NOMO-1 treated with DMSO at 0.1 percent for 48 hours (cell line): Measurements from ENCODE around the gene PROM1.
A peak's percentile ranks its signal among the peaks of the same experiment; 100 is the strongest.

ENCODE experiments used
- DNase-seq: peaks from one replicate; lab custom pipeline; 2025; ENCODE audit not compliant: unreplicated experiment; lab: John Stamatoyannopoulos, UW

PROM1 gene

DNA sequence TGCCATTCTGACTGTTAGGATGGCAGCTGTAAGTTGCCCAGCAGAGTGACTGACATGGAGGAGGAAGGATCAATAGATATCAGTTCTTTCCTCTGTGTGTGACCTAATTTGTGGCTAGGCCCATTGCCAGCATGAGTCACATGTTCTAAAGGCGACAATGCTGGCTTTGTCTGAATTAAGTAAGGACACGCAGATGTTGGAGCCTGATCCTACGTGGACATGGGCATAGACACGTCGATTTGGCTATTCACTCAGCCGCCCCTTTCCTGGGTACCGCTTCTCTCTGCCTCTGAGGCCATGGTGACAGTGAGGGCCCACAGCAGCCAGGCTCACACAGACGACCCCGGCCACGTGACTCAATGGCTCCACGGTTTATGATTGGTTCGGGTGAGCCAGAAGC lies 16.3 kb downstream of the PROM1 start:
- no peak for DNase-seq

DNA sequence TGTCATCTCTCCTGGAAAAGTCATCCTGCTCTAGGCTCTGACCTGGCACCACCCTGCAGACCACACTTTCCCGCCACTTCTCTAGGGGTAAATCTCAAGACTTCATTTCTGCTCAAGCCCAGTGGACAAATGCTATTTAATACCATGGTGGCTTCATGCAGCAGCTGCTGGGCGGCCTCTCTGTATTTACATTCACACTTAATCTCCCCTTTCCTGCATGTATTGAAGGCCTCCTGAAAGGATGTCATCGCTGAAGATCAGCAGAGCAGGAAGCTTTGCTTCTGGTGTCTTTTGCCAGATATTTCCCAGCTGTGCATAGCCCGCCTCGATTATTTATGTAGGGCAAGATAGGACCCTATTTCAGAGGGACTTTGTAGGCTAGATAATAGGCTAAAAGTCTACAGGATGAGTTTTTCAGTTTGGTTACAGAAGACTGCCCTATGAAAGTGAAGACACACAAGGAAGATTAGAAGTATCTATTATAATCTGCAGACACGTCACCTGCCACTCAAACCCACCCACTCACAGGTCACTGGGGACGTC lies 17.2 kb downstream of the PROM1 start:
- no peak for DNase-seq

DNA sequence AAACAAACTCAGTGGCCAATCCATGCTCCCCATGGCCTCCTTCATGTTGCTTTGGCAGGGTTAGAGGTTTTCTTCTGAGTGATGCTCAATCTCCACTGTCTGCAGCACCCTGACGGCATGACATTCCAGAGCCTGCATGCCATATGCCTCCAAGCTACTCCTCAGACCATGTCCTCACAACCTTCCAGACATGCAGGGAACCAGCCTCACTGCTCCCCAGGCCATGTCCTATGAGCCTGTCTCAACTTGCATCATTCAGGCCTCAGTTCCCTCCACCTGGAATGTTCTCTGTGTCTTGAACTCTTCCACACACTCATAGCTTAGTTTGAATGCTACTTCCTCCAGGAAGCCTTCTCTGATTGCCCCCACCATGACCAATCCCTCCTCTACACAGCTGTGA lies 18.8 kb downstream of the PROM1 start:
- DNase-seq = no peak

DNA sequence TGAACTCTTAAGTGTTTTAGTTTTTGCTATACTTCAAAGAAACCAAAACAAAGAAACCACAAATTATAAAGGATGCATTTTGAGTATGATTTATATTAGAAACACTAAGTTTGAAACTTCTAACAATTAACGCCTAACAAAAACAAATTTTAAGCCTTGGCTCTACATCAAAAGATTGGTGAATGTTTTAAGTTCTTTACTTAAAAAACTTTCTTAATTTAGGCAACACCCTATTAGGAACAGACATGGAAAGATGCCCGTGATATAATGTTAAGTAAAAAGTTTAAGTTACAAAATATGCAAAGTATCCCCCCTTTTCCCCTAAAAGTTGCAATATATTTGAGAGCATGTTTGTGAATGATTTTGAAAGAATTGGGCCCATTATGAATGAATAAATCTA lies 21.2 kb downstream of the PROM1 start:
- no peak for DNase-seq

DNA sequence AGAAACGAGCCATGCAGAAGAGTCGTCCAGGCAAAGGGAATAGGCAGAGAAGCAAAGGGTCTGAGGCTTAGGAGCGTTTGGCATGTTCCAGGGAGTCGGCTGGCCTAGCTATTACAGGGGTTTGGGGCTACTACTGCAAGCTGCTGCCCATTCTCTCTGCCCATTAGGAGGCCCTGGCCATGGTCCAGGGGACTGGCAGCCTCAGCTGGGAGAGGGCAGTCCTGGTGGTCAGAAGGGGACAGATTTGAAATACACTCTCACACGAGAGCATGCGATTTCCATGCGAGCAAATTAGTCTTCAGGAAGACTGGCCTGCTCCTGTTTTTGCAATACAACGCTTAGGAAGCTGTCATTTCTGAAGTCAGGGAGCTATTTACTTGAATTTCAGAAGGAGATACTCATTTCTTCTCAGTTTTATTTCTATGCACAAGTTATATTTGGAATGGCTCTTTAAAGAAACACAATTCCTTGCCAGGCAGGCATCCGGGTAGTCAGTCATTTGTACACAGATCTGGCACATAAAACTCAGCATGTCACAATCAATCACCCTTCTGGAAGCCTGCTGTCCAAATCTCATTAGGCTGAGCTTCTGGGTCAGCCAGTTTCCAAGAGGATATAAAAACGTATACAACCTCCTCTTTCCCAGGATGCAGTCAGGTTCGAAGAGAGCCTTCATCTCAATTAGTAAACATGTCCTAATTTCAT lies 27.0 kb downstream of the PROM1 start:
- DNase-seq = no peak

DNA sequence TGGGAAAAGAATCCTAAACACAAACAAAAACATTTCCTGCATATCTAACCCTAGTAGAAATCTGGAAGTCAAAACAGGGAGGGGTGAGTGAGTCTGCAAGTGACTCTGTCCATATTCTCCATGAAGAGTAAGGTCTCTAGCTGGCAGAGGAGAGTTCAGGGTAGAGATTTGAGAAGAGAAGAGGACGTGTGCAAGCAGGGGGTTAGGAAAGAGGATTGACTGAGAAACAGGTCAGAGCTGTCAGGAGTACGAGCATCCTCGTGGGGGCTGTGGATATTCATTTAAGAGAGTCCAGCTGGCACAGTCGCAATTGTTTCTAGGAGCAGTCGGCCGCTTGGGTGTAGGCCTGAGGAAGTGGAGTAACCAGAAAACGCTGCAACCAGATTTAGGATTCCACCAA lies 27.9 kb downstream of the PROM1 start:
- DNase-seq = no peak

DNA sequence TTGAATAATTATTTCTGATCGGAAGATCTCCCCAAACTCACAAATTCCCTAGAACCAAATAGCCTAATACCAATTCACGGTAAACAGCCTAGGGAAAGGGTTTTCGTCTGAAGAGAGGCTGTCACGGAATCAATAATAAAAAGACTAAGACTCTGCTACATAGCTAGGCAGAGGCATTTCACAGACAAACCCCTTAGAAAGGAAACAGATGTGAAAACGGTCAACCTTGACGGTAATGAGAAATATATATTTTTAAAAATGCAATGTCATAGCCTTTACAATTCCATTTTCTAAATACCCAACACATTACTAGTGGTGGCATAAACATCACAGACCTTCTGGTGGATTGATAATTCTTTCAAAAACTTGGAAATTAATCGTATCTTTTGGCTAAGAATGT lies 28.4 kb downstream of the PROM1 start:
- peak; percentile 14 for DNase-seq

DNA sequence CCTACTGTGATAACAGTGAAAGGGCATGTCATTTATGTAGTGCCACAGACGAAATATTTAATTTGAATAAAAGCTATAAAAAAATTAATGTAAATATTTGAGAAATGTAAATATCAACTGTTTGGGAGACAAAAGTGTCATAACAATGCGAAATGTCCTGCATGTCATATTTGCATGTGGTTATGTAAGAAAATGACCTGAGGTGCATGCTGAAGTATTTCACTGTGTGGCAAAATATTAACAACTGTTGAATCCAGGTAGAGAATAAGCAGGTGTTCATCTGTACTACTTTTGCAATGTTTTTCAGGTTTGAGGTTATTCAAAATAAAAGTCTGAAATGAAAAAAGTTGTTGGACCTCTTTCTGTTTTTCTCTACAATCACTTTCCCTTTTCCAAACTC lies 30.9 kb downstream of the PROM1 start:
- no peak for DNase-seq

DNA sequence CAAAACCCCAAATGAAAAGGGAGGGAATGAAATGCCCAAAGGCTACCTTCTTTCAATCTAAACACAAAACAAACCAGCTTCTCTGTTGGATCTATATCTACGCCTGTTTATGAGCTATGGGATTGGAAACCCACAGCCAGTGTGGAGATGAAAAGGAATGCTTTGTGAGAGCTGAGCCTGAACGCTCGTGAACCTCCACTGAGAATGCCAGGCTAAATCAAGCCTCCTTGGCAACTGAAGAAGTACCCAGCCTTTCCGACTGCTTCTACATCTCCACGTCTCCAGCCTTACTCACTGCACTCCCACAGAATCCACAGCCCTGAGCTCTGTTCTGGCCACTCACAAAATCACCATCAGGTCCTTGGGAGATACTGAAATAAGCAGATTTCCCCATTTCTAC lies 31.8 kb downstream of the PROM1 start:
- DNase-seq = no peak

DNA sequence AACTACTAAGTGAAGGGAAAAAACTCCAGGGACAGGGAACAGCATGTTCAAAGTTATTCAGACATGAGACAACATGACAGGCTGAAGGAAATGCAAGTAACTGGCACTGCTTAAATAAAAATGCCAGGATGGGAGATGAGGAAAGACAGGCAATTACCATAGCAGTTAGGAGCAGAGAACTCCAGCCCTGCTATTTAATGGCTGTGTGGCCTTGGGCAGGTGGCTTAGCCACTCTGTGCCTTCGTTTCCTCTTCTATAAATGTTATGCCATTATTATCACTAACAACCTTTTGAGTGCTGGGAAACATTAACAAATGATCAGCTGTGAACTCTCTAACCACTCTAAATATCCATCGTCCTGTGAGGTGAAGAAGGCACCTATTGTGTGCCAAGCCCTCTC lies 32.7 kb downstream of the PROM1 start:
- no peak for DNase-seq

DNA sequence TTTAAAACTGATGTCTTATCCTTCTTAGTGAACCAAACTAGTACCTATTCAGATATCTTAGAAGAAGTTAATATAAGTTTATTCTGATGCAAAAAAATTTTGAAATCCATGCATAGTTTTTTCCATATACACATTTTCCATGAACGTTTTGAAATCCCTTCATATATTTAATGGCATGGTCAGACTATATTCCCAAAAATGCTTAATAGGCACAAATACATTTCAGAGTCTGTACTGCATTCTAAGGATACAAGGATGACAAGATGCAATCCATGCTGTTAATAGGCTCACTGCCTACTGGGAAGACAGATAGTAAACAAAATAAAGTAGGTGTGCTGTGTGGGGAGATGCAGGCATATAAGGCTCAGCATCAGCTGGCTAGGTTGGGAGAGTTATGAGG lies 33.2 kb downstream of the PROM1 start:
- DNase-seq = no peak

DNA sequence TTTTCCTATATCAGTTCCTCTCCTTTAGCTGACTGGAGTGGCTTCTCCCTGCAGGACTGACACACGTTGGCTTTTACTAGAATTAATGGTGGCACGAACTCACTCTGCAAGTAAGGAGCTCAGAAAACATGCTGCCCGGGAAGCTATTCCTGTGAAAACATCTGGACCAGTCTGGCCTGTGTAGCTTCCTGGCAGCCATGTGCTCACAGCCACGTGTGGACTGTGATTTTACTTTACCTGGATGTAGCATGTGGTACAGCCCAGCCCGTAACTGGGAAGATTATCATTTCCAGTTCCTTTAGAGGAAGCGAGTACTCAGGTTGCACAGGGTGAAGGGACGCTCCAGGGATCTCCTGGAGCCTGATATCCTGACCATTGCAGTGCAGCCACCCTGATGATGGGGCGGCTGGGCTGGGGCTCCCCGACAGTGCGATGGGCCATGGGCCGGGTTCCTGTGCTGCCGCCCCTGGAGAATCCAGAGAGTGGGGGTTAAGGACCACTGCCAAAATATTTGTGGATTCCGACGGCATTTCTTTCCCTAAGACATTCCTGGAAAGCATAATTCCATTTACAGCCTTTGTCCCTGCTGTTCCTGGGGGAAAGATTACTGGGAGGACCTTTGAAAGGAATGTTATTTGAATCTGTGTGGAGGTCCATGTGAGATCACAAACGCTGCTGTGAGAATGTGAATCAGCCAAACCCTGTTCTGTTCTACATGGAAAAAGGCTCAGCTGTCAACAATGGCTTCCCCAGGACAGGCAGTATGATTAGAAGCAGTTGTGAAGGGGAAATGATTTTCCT lies 35.0 kb downstream of the PROM1 start:
- DNase-seq = no peak

DNA sequence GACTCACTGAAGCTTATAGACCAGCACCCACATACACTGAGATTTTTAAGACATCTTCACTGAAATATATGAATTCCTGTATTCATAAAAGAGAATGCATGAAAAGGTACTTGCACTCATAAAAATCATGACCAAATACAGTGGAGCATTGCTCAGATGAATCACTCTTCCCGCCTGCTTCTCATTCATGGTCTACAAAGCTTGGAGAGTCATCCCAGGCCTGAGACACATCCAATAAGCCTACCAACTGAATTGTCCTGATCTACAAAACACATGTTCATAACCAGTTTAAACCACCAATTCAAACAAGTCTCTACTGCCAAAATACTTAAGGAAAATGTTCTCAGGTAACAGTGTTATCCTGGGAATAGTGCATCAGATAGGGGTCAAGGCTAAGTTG lies 38.1 kb downstream of the PROM1 start:
- no peak for DNase-seq

DNA sequence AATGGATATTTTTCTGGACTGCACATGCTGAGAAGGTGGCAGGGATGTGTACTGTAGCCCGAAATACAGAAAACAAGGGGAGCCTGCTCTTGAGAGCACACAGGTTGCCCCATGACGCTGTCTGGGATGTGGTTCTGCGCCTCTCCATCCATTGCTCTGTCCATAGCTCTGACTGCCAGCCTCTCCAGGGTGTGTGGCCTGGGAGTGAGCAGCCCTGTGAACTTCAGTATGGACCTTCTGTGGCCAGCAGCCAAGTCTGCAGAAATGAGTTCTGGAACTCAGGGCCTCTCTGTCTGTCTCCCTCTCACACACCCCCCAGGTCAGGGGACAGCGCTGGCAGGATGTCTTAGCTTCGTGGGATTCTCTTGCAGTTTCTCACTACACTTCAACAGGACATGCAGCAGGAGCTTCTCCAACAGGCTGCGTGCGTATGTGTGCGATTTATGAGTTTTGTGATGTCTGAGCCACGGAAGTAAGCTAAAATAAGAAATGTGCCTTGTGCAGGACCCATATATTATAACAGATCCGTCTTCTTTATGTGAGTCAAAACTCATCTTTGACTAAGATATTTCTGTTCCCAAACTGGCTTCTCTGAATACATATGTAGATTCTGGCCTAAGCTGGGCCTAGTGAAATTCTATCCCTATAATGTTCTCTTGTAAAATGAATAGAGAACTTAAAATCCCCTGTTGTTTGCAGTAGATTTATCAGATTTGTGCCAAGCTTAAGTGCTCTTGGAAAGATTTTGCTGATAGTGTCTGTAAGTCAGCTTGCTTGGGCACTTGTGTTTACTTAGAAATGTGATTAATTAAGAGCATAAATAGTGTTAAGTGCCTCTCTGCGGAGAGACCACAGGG lies 40.0 kb downstream of the PROM1 start:
- no peak for DNase-seq

DNA sequence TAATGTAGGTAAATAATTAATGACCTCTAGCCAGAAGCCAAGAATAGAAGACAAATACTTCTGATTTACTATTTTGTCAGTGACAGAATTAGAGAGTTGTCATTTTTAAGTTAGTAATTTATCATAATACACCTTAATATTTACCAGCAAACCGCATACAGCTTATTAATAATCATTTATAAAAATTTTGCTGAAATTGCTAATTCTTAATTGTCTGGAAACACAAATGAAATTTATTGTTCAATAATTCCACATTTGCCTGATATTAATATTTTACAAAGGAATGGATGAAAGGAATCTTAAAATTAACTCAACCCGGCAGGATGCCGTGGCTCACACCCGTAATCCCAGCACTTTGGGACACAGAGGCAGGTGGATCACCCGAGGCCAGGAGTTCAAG lies 44.7 kb downstream of the PROM1 start:
- DNase-seq = no peak

DNA sequence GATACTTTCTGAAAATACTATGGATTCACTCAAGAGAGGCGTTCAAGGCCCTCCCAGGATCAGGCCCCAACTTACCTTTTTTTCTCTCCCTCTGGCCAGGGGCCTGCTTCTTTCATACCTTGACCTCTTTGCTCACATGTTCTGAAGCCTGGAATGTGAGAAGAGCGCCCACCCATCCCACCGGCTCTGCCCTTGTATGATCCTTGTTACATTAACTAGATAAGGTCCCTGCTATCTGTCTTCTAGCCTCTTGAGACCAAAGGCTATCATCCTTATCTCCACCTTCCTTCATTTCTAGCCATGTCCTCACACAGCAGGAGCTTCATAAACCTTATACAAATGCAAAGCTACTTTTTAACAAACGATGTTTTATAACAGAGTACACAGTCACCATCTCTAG lies 45.9 kb downstream of the PROM1 start:
- no peak for DNase-seq

DNA sequence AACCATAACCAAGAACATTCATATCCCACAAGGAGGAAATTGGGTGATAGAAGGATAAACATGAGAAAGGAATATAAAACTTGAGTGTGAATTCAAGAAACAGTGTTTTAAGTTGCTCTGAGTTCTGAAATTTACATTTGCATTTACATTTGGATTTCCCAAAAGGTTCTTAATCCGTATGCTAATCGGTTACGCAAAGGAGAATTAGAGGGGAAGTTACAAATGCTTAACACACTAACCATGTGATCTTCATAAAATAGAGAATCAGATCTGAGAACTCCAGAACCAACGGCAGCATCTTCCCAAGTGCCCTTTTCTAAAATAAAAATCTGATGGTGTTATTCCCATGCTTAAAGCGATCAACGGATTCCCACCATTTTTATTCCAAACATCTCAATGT lies 48.0 kb downstream of the PROM1 start:
- no peak for DNase-seq

DNA sequence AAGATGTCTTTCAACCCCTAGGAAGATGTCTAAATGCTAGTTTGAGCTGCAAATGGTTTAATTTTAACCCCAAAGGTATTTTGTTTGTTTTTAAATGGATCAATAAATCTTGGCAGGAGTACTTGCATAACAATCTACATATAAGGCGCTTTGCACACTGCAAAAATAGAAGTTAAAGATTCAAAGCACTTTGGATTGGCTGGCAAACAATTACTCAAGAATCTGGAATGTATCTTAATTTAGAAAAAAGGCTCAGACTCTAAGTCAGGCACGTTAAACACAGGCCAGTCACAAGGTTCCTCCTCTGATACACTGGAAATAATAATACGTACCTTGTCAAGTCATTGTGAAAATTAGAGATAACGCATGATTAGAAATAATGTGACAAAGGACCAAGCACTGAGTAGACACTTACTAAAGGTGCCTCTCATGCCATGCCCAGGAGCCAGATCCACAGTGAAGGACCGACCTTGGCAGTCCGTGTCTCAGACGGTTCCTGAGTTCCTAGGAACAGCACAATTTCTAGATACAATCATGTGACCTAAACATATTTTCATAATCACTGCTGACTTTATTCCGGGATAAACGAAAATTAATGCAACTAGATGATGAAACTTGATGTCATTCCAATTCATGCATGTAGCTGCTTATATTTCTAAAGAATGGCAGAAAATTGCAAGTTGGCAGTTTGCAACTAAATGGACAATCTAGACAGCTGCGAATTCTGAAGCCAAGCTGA lies 49.6 kb downstream of the PROM1 start:
- DNase-seq = no peak

DNA sequence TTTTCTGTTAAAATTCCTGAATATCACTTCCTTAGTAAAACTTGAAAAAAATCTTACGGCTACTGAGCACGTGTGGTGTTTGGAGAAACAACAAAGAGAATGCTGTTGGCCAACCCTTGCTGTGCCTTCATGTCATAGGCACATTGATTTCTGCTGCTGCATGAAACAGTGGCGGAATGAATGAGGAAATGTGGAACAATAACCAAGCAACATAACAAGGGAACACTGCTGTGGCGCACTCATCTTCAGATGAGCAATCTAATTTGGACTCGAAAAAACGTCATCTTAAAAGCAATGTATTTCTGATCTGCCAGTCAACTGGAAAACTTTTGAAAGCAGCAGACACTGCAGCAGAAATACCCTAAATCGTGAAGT lies 51.4 kb downstream of the PROM1 start:
- no peak for DNase-seq

DNA sequence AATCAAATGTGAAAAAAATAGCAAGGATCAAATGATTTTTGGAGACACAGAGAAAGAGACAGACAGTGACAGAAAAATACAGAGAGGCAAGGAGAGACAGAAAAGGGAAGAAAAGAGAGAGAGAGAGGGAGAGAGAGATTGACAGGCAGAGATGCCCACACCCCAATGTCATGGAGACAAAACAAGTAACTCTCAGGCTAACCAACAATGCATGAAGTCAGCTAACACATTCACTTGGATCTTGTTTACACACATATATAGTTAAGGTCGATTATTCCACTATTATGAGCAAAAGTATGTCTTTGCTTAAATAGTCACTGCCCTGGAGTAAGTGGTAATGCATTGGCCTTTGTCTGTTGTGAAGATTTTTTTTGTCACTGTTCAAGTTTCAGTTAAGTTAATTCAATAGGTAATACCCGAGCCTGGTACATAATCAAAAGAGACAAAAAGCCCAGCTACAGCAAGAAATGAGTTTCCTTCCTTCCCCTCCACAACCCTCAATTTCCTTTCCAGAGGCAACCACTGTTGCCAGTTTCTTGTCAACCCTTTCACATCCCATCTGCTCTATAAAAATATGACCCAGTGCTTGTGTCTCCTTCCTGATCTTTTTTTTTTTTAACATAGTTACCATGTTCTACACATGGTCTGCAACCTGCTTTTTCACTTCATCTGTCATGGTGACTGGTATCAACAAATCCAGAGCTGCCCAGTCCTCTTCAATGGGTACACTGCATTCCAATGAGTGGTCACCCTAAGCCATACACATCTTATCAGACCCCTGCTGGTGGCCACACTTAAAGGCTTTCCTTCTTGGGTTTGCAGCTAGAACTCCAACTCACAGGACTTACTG lies 52.1 kb downstream of the PROM1 start:
- no peak for DNase-seq
